ENCODE results near the gene ENOX1.

- TF ChIP-seq EZH2 (IDR thresholded peaks at IDR 0.05; ENCODE audit: low read length) = no peak
- TF ChIP-seq CTCF (optimal IDR thresholded peaks at IDR 0.05 in 1 of 3, IDR thresholded peaks at IDR 0.05 in 1 of 3, conservative IDR thresholded peaks at IDR 0.05 in 1 of 3; ENCODE audit: extremely low read depth in 1 of 3, insufficient read depth in 2 of 3, low read length in 3 of 3) = no peak
Observed at GRCh38 chr13:43242040-43242439, 544.7 kb downstream of the ENOX1 start.

Data from keratinocyte (primary cell).